K562 (cell line): ENCODE results near the gene PLA2G3. TPM values are rescaled to one million over a fixed set of nuclear protein-coding genes. Genes with fewer than 3 reads are reported as not detected.
A peak's percentile ranks its signal among the peaks of the same experiment; 100 is the strongest.

ENCODE experiments used
- CBX2 ChIP-seq: fragments of 200-600 bp; sonication (generic); IDR thresholded peaks from one replicate; pipeline ENCODE4 v1.6.1; 2012; ENCODE audit warnings: mild to moderate bottlenecking, low read length, inconsistent platforms; ENCODE audit not compliant: insufficient read depth, poor library complexity, severe bottlenecking
- ETV1 ChIP-seq: fragments of 450-650 bp; conservative IDR thresholded peaks from 2 replicates; pipeline ENCODE4 v1.6.1; 2016; ENCODE audit warnings: missing genetic modification characterization, control low read depth, low read depth, missing compliant biosample characterization
- NR1H2 ChIP-seq: sonication (generic); formaldehyde crosslinking; IDR thresholded peaks from 2 replicates; pipeline ENCODE4 v1.4.0; 2020; ENCODE audit warnings: mild to moderate bottlenecking, missing genetic modification reagents
- SMAD2 ChIP-seq: fragments of 150-350 bp; IDR thresholded peaks from 2 replicates; pipeline ENCODE4 v1.6.1; 2014; ENCODE audit warnings: low read depth, mild to moderate bottlenecking, low read length
- THRAP3 ChIP-seq: fragments of 450-650 bp; IDR thresholded peaks from 2 replicates; pipeline ENCODE4 v1.6.1; 2016; ENCODE audit warnings: mild to moderate bottlenecking, inconsistent platforms, borderline replicate concordance
- YY1 ChIP-seq, 3 experiments: IDR thresholded peaks; 2 replicates each; pipeline ENCODE4 v1.6.1; 2011; ENCODE audit warnings: low read length in 2 of 3, mild to moderate bottlenecking in 2 of 3, moderate library complexity in 2 of 3, borderline replicate concordance in 1 of 3, control low read depth in 1 of 3, low read depth in 1 of 3; ENCODE audit not compliant: insufficient read depth in 3 of 3, insufficient replicate concordance in 2 of 3, control insufficient read depth in 1 of 3, insufficient read length in 1 of 3; ENCODE audit errors: extremely low read depth in 1 of 3
- ZNF408 ChIP-seq: fragments of 250-450 bp; sonication (Bioruptor Pico); IDR thresholded peaks from 2 replicates; pipeline ENCODE4 v1.4.0; 2020; ENCODE audit warnings: low read depth, mild to moderate bottlenecking, moderate library complexity
- polyA plus RNA-seq, 8 experiments: library from polyadenylated mRNA; depleted of rRNA in 4 of 8; stranded (reverse) in 5 of 8; unstranded in 3 of 8; fragments of >200 nt; fragmentation: Nextera tagmentation in 2 of 8; fragmentation: Illumina TruSeq in 1 of 8; extraction: Ambion mirVana in 2 of 8; extraction: Trizol in 1 of 8; gene quantifications; 2 replicates each; pipeline versions ENCODE4 v1.2.1 to v1.2.3, GENCODE V29; 2011 to 2014; ENCODE audit warnings: inconsistent platforms in 1 of 8, missing spikeins in 1 of 8
- total RNA-seq, 7 experiments: library from RNA; depleted of rRNA in 6 of 7; stranded (reverse); fragments of >200 nt in 6 of 7; fragmentation: Illumina TruSeq in 2 of 7; extraction: Trizol in 2 of 7; gene quantifications; 2 replicates each; pipeline versions ENCODE4 v1.2.1 to v1.2.3, GENCODE V29; 2011 to 2021; ENCODE audit warnings: low replicate concordance in 1 of 7
- TF ChIP-seq, protein P1 (sequence below): fragments of 250-450 bp; sonication (Bioruptor Pico); IDR thresholded peaks from 2 replicates; pipeline ENCODE4 v1.4.0; 2020; ENCODE audit warnings: borderline replicate concordance
- TF ChIP-seq, protein P2 (sequence below), 3 experiments: fragments of 200-800 bp in 1 of 3; fragments of 250-450 bp in 1 of 3; fragments of 450-650 bp in 1 of 3; sonication (Bioruptor Pico) in 1 of 3; sonication (Bioruptor generic) in 1 of 3; formaldehyde crosslinking in 1 of 3; IDR thresholded peaks; 2 replicates each; pipeline versions ENCODE4 v1.6.1 to v1.8.0; 2016 to 2022; ENCODE audit warnings: mild to moderate bottlenecking in 2 of 3, missing genetic modification characterization in 2 of 3, missing compliant biosample characterization in 1 of 3, moderate library complexity in 1 of 3

PLA2G3 gene
- total and polyA plus RNA-seq, 9 of the 15 experiments (the other 6 are each of a cell fraction or from before 2014, with no cell fraction given), result 0.18 to 1.4 (median 0.64) TPM

DNA sequence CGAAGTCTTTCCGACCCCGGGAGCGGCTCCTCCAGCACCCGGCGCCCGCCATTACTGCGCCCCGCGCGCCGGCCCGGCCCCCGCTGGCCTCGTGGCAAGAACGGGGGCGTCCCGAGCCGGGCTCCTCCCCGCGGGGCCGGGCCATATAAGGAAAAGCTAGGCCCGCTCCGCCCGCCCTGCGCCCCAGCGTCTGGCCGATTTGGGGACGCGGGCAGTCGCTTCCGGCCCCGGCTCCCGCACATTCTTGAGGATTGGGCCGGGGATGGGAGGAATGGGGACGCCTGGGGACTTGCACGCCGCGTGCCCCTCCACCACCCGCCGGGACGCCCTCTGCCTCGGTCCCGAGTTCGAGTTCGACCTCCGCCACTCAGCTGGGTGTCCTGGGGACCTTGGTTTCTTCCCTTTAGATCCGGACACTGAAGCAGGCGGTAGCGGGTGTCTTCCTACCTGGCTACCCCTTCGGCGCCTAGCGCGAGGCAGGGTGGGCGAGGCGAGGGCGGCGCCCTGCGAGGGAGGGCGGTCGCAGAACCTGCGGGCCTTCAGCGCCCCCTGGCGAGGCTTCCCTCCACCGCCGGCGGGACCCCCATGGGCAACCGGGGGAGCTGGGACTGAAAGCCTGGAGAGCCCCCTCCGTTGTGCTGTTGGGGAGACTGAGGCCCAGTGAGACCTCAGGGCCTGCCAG, 55.4 kb downstream of the PLA2G3 start (continued):
- TF ChIP-seq THRAP3 (no peak), ZNF408 (CRISPR knock-in tag) (no peak), CBX2 (no peak), NR1H2 (CRISPR knock-in tag) (no peak), SMAD2 (no peak), YY1 (IDR thresholded peaks at IDR 0.05; ENCODE audit: borderline replicate concordance in 1 of 3, control insufficient read depth in 1 of 3, extremely low read depth in 1 of 3, insufficient read depth in 3 of 3, insufficient read length in 1 of 3, insufficient replicate concordance in 2 of 3, low read depth in 1 of 3, low read length in 2 of 3) (peak; percentile 72 to 96 (median 91)), ETV1 (tag) (peak; percentile 55)
- TF ChIP-seq, protein P1, sequence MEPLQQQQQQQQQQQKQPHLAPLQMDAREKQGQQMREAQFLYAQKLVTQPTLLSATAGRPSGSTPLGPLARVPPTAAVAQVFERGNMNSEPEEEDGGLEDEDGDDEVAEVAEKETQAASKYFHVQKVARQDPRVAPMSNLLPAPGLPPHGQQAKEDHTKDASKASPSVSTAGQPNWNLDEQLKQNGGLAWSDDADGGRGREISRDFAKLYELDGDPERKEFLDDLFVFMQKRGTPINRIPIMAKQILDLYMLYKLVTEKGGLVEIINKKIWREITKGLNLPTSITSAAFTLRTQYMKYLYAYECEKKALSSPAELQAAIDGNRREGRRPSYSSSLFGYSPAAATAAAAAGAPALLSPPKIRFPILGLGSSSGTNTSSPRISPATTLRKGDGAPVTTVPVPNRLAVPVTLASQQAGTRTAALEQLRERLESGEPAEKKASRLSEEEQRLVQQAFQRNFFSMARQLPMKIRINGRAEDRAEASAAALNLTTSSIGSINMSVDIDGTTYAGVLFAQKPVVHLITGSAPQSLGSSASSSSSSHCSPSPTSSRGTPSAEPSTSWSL (CRISPR knock-in tag), result no peak
- TF ChIP-seq, protein P2, sequence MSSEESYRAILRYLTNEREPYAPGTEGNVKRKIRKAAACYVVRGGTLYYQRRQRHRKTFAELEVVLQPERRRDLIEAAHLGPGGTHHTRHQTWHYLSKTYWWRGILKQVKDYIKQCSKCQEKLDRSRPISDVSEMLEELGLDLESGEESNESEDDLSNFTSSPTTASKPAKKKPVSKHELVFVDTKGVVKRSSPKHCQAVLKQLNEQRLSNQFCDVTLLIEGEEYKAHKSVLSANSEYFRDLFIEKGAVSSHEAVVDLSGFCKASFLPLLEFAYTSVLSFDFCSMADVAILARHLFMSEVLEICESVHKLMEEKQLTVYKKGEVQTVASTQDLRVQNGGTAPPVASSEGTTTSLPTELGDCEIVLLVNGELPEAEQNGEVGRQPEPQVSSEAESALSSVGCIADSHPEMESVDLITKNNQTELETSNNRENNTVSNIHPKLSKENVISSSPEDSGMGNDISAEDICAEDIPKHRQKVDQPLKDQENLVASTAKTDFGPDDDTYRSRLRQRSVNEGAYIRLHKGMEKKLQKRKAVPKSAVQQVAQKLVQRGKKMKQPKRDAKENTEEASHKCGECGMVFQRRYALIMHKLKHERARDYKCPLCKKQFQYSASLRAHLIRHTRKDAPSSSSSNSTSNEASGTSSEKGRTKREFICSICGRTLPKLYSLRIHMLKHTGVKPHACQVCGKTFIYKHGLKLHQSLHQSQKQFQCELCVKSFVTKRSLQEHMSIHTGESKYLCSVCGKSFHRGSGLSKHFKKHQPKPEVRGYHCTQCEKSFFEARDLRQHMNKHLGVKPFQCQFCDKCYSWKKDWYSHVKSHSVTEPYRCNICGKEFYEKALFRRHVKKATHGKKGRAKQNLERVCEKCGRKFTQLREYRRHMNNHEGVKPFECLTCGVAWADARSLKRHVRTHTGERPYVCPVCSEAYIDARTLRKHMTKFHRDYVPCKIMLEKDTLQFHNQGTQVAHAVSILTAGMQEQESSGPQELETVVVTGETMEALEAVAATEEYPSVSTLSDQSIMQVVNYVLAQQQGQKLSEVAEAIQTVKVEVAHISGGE (CRISPR knock-in tag; IDR thresholded peaks at IDR 0.05), result peak in 1 of 3 experiments; percentile 55; a peak in 2 of 6 replicates
